Ectodermal cell (in vitro differentiated cells): ENCODE data around the gene TSN.
"Not testable (repeated sequence)": the region's sequence is repeated elsewhere in the genome, so short reads cannot be mapped to it uniquely, and the experiment has no call there.

Experiments
- H3K27ac ChIP-seq: 2 replicates; pipeline ENCODE4 v1.7.0; 2013; ENCODE audit warnings: mild to moderate bottlenecking, low read depth, low read length; ENCODE audit not compliant: insufficient read depth, poor library complexity, severe bottlenecking
- H3K27me3 ChIP-seq: 2 replicates; pipeline ENCODE4 v1.7.0; 2013; ENCODE audit warnings: mild to moderate bottlenecking, low read length; ENCODE audit not compliant: insufficient read depth, control insufficient read depth, poor library complexity, severe bottlenecking
- H3K36me3 ChIP-seq: one replicate; pipeline ENCODE4 v1.7.0; 2013; ENCODE audit warnings: low read length; ENCODE audit not compliant: control insufficient read depth, insufficient read depth
- H3K4me1 ChIP-seq: one replicate; pipeline ENCODE4 v1.7.0; 2013; ENCODE audit warnings: low read length; ENCODE audit not compliant: control insufficient read depth, insufficient read depth
- H3K4me3 ChIP-seq: 2 replicates; pipeline ENCODE4 v1.7.0; 2013; ENCODE audit warnings: low read depth, low read length, control low read depth; ENCODE audit not compliant: insufficient read depth
- H3K9me3 ChIP-seq: 2 replicates; pipeline ENCODE4 v1.7.0; 2013; ENCODE audit warnings: mild to moderate bottlenecking, low read length, moderate library complexity; ENCODE audit not compliant: control insufficient read depth
- WGBS, 2 experiments: methylation state at CpG; one replicate each; pipeline ENCODE4 v1.1.7; 2013; ENCODE audit warnings: missing lambda C conversion rate in 2 of 2; 5-methylcytosine and 5-hydroxymethylcytosine counted together

The TSN gene

DNA sequence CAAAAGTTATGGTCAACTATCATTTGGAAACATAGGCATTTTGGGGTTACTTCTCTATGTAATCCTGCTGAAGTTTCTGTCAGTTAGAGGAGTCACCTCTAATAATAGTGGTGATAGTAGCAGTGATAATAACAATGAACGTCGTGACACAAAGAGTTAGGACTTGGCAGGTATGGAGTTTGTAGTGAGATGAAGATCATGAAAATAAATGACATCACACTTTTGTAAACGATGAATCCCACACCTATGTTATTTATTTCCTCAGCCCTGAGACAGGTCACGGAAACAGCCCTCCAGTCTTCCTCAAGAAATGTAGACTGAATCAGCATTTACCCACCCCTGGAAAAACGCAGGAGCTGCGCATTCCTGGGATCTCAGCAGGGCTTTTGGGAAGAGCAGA is 38.8 kb downstream of the TSN start:
- 89 to 92% methylated on average over 6 of the region's 6 CpGs for WGBS, 2 experiments

DNA sequence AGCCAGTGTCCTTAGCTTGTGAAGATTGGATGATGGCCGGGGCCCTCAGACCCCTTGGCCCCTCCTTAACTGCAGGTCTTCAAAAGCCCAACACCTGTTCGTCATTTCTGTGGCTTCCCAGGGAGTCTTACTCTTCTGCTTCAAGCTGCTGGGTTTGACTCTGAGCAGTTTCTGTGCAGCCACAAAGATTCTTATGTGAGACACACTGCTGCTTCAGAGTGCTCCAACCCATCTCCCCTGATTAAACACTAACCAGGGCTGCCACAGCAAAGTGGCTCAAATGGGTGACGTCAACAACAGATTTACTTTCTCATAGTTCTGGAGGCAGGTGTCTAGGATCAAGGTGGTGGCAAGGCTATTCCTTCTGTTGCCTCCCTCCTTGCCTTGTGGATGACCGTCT is 40.8 kb downstream of the TSN start:
- Histone ChIP-seq H3K4me3 (no peak overlapping the region), H3K9me3 (no peaks in the 10 kb centered on the region), H3K27ac (no peak overlapping the region), H3K4me1 (no peaks in the 10 kb centered on the region), H3K27me3 (no peaks in the 10 kb centered on the region), H3K36me3 (no peaks in the 10 kb centered on the region)
- WGBS, 2 experiments = 91 to 96% methylated on average over 4 of the region's 4 CpGs

More for the DNA sequence above, 38.8 kb downstream of the TSN start:
- Histone ChIP-seq H3K4me1 (no peaks in the 10 kb centered on the region), H3K4me3 (no peak overlapping the region), H3K27me3 (no peaks in the 10 kb centered on the region), H3K36me3 (no peaks in the 10 kb centered on the region), H3K27ac (no peak overlapping the region), H3K9me3 (no peaks in the 10 kb centered on the region)

GRCh38 chr2:121798617-121799016 is 43.2 kb downstream of the TSN start:
- Histone ChIP-seq H3K9me3 (no peaks in the 10 kb centered on the region), H3K27me3 (no peaks in the 10 kb centered on the region), H3K4me1 (no peaks in the 10 kb centered on the region), H3K4me3 (no peak overlapping the region), H3K27ac (no peak overlapping the region), H3K36me3 (no peaks in the 10 kb centered on the region)
- WGBS, 2 experiments = 97 to 100% methylated on average over 1 of the region's 1 CpG

GRCh38 chr2:121801916-121802315 is 46.5 kb downstream of the TSN start:
- no peaks in the 10 kb centered on the region for H3K36me3 ChIP-seq
- WGBS, 2 experiments = 88 to 91% methylated on average over 1 to 2 of the region's 2 CpGs
- no peak overlapping the region for H3K4me3 ChIP-seq
- no peak overlapping the region for H3K27ac ChIP-seq
- H3K4me1 ChIP-seq = no peaks in the 10 kb centered on the region
- H3K9me3 ChIP-seq = no peaks in the 10 kb centered on the region
- no peaks in the 10 kb centered on the region for H3K27me3 ChIP-seq

- WGBS, 2 experiments = 84 to 89% methylated on average over 2 of the region's 2 CpGs
- Histone ChIP-seq H3K27ac (no peak overlapping the region), H3K4me1 (no peaks in the 10 kb centered on the region), H3K9me3 (no peaks in the 10 kb centered on the region), H3K4me3 (no peak overlapping the region), H3K27me3 (no peaks in the 10 kb centered on the region), H3K36me3 (no peaks in the 10 kb centered on the region)
Measured at GRCh38 chr2:121803503-121803902, 48.1 kb downstream of the TSN start.

DNA sequence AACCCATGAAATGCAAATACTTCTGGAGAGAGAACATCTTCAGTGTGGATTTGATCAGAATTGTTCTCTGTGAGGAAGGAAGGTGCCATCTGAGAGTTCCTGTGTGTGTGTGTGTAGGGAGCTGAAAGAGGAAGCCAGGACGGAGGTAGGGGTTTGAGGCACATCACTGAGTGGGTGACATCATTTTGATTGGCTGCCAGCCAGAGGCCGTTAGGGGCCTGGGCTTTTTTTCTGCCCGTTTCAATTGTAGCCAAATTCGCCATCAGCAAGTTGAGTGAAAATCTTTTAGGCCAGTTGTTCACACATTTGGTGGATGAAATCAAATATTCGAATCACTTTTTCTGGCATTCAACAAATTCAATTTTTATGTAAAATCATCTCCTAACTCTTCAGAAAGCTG is 48.9 kb downstream of the TSN start:
- H3K9me3 ChIP-seq = no peaks in the 10 kb centered on the region
- 30 to 36% methylated on average over 5 of the region's 5 CpGs for WGBS, 2 experiments
- H3K36me3 ChIP-seq = no peaks in the 10 kb centered on the region
- H3K27ac ChIP-seq = no peak overlapping the region
- H3K27me3 ChIP-seq = no peaks in the 10 kb centered on the region
- H3K4me1 ChIP-seq = no peaks in the 10 kb centered on the region
- no peak overlapping the region for H3K4me3 ChIP-seq

DNA sequence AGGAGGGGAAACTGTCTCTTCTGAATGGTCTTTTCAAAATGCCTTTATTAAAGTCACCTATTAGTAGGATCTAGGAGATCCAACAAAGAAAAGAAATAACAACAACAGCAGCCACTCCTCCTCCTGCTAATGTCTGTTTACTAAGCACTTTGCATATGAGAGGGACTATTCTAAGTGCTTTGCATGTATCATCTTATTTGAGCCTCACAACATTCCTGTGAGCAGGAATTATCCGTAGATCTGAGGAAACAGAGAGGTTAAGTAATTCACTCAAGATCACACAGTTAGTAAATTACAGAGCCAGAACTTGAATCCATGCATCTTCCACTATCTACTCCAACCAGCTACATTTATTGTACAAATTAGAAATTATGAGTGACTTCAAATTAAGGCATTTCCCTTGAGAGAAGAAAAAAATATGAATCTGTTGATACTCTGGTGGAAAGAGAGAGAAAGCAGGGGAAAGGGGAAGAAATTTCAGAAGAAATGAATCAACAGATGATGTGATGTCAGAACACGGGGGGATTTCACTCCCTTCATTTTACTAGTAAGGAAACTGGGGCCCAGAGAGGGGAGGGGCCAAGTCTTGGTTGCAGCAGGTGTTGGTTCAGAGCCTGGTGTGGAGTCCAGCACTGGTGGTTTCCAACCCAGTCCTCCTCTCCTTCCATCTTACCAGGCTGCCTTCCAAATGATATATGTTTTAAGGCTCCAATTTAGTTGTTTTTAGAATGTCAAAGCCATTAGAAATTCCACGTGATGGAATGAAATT is 49.7 kb downstream of the TSN start:
- Histone ChIP-seq H3K4me1 (no peaks in the 10 kb centered on the region), H3K4me3 (no peak overlapping the region), H3K27me3 (no peaks in the 10 kb centered on the region), H3K36me3 (no peaks in the 10 kb centered on the region), H3K9me3 (no peaks in the 10 kb centered on the region), H3K27ac (no peak overlapping the region)
- 55 to 61% methylated on average over 3 of the region's 3 CpGs for WGBS, 2 experiments

DNA sequence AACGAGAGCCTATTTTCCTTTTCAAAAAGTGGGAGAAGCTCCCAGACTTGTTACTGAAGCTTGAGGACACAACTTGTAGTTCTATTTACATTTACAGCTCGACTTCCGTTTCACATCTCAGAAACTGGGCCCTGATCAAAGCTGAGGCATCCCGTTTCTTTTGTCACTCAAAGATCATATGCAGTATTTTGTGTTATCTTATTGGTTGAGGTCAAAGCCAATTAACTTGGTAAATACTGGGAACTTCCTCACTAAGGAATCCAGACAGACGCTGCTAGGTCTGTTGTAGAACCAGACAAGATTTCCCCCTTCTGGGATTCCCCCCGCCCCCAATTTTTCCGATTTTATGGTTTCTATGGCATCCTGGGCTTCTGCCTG is 50.3 kb downstream of the TSN start:
- H3K4me3 ChIP-seq = no peak overlapping the region
- no peaks in the 10 kb centered on the region for H3K4me1 ChIP-seq
- H3K9me3 ChIP-seq = no peaks in the 10 kb centered on the region
- no peak overlapping the region for H3K27ac ChIP-seq
- H3K36me3 ChIP-seq = no peaks in the 10 kb centered on the region
- H3K27me3 ChIP-seq = no peaks in the 10 kb centered on the region
- 76 to 89% methylated on average over 6 to 7 of the region's 7 CpGs for WGBS, 2 experiments

- WGBS, 2 experiments = 93% methylated on average over 8 of the region's 8 CpGs
- H3K27me3 ChIP-seq, H3K9me3 ChIP-seq, H3K4me1 ChIP-seq, H3K27ac ChIP-seq, H3K4me3 ChIP-seq, H3K36me3 ChIP-seq: not testable (repeated sequence)
Measured at GRCh38 chr2:121807771-121808170, 52.3 kb downstream of the TSN start.

GRCh38 chr2:121809607-121810006 is 54.2 kb downstream of the TSN start:
- Histone ChIP-seq H3K27me3 (no peaks in the 10 kb centered on the region), H3K27ac (no peak overlapping the region), H3K4me1 (no peaks in the 10 kb centered on the region), H3K36me3 (no peaks in the 10 kb centered on the region), H3K9me3 (no peaks in the 10 kb centered on the region), H3K4me3 (no peak overlapping the region)
- 68 to 94% methylated on average over 3 to 4 of the region's 4 CpGs for WGBS, 2 experiments
